GM19372 (cell line): ENCODE data around the gene SYT2.
"Not testable (repeated sequence)": the region's sequence is repeated elsewhere in the genome, so short reads cannot be mapped to it uniquely, and the experiment has no call there.

Source experiments
- ATAC-seq: cut with Tn5 transposase; IDR thresholded peaks from one replicate; pipeline ENCODE4 v1.9.1; 2021; ENCODE audit warnings: mild to moderate bottlenecking, low read depth, moderate library complexity; ENCODE audit not compliant: unreplicated experiment

The SYT2 gene

DNA sequence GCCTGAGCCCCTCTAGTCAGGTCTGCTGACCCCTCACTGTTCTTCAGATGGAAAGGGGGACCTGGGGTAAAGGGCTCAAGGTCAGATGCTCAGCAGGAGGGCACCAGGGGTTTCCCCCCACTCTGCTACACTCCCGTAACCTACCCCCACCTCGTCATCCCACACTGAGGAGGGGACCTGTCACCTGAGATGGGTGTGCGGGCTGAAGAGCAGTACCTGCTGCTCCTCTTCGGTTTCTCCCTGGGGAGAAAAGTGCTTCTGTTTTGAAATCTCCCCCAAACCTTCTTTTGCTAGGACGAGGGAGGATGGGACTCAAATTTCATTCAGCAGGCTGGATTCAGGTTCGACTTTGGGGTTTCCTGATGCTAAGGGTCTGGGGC, 65.2 kb downstream of the SYT2 start:
- no peak for ATAC-seq

DNA sequence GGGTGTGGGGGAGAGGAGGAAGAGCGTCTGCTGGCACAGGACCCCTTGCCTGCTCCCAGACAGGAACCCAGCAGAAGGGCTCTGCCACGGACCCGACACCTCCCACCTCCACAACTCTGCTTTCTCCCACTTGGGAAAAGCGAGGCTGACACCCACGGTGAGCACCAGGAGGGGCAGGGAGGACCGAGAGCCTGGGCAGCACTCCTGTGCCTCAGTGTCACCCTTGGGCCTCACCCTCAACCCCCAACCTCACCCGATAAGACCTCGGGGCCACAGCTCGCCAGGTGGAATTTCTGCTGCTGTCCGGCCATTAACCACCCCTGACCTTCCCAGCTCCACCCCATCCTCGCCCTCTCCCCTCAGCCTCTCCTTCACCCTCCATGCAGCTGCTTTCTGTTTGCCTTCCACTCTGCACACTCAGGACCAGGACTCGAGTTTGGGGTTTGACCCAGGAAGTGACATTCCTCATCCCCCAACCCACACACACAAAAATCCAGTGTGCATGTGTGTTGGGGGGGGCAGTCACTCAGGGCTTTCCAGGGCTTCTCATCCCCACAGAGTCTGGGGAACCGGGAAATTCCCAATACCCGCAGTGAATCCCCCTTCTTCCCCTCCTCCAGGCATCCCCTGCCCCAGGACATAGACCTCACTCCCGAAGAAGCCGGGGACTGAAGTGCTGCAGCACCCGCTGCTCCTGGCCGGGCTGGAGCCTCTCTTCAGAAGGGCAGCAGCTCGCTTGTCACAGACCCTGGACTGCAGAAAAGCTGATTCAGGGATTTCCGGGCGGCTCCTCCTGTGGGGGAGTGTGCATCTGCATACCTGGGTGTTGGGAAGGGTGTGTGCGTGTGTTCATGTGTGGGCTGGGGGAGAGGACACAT, 65.8 kb downstream of the SYT2 start:
- ATAC-seq, result no peak

DNA sequence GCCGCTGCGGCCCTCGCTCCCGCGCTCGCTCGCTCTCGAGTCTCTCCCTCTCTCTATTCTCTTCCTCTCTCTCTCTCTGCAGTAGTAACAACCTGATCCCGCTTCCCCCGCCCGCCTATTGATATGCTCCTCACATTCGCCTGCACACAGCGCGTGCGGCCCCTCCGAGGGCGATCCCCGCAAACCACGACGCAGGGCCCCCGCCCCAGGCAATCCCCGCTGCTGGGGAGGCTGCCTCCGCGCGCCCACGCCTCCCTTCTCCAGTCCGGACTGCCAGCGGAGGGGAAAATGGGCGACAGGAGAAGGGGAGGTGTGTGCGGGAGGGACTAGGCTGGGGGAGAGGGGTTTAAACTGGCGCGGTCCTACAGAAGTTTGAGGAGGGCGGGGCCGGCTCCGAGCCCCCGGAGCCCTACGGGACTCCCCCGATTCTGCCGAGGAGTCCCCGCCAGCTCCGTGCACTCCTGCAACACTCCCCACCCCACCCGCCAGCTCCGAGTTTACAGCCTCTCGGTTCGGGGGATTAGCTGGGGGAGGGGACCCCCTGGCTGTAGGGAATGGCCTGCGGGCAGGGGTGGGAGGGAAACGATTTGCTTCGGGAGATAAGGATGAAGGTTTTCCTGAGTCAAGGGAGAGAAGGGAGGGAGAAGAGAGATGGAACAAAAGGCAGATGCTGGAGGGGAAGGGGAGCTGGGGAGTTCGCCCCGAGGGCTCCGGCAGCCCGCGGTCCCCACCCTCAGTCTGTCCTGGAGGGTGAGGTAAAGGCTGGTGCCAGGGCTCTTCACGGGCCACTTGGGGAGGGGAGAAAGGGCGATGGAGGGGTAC, 66.6 kb downstream of the SYT2 start:
- ATAC-seq, result no peak

DNA sequence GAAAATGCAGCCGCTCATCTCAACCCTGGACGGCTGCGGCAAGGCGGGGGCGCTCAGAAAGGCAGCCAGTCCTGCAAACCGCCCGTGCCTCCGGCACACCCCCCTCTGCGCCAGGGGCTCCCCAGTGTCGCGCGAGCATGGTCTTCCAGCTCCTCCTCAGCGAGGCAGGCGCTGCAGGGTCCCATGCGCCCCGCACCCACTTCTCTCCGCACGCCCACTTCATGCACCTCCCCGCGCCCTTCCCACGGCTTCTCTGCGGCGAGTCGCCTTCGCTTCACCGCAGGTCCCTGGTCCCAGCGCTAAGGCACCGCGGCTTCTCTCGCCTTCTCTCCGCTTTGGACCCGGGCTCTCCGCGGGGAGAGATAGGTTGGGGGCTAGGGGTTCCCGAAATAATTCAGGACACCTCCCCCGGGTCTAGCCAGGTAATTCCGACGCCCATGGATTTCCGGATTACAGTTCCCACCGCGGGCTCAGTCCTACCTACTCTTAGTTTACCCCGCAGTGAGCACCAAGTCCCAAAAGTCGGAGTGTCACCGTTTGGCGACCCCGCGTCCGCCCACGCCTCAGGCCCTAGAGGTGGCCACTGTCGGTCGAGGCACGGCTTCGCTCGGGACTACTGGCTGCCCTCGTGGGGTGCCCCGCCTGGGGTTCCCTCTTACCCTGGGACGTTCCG, 67.5 kb downstream of the SYT2 start:
- ATAC-seq, result no peak

DNA sequence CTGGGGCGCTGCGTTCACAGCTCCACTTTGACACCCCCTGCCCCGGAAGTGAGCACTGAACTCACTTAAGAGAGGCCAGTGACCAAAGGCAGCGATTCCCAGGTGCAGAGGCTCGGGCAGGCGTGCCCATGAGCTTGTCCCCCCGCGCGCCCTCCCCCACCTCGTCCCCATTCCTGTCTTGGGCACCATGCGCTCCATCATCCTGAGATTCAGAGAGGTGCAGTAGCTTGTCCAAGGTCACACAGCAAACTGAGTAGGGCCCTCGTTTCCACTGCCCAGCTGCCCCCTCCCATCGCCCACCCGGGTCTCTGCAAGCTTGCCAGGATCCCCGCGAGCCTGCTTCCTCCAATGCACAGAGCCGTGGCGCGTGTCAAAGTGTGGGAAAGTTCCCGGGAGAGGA, 68.0 kb downstream of the SYT2 start:
- ATAC-seq, result no peak

DNA sequence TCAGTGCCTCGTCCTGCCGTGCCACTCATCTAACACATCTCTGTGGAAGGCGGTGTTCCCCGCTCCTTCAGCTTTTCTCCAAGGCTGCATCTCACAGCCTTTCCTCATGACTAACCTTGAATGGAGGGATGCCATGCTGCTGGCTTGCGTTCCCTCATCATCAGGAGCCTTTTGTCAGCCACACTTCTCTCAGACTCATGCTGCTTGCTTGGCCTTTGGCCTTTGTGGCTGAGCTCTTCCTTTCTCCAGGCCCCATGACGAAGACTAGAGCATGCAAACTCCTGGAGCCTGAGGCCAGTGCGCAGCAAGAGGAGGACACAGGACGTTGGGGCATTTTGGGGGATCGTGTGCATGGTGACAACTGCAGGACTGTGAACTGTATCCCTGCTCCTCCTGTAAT, 70.8 kb downstream of the SYT2 start:
- no peak for ATAC-seq

DNA sequence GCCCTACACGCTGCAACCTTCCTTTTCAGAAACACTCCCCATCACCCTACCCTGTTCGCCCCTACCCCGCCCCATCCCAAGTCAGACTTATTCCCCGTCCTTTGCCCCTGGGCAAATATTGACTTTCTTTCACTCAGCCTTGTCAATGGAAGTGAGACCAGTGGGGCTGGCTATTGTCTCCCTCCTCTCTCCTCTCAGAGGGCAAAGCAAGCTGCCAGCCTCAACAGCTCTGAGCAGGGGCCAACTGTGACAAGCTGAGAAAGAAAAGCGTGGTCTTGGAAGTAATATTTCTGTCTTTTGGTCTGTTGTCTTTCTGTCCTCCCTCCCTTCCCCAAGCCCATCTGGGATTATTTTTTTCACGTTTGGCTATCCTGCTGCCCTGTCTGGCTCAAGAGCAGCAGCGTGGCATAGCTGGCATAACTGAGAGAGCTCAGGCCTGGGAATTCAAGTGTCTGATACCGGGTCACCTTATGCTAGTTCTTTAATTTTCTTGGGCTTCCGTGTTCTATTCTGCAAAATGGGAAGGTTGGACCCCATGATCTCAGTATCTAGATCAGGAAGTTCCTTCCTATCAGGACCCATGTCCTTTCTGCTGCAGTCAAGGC, 71.5 kb downstream of the SYT2 start:
- not testable (repeated sequence) for ATAC-seq

DNA sequence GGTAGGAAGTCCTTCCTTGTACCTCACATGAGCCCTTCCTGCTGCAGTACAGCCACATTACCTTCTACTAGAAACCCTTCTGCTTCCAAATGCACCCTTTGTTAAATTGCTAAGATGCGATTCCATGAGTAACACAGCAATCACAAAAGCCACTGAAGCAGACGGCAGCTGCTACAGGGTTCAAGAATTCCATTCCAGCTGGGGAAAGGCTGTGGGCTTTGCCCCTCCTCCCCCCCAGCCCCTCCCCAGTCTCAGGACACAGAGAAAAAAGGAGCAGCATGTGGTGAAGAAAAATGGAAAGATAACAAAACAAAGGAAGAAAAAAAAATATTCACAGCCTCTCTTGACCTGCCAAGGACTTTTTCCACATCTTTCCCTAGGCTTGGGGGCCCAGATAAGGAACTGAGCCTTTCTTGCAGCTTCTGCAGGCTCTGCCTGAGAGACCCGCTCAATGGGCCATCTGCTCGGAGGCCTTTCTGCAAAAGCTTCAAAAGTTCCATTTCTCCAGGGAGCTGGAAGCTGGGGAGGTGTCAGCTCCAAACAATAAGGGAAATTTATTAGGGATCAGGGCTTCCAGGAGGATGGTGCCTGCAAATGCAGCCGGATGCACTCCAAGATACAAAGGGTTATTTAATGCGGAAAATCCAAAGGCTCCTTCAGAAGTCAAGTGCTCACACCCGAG, 72.1 kb downstream of the SYT2 start:
- ATAC-seq, result no peak

DNA sequence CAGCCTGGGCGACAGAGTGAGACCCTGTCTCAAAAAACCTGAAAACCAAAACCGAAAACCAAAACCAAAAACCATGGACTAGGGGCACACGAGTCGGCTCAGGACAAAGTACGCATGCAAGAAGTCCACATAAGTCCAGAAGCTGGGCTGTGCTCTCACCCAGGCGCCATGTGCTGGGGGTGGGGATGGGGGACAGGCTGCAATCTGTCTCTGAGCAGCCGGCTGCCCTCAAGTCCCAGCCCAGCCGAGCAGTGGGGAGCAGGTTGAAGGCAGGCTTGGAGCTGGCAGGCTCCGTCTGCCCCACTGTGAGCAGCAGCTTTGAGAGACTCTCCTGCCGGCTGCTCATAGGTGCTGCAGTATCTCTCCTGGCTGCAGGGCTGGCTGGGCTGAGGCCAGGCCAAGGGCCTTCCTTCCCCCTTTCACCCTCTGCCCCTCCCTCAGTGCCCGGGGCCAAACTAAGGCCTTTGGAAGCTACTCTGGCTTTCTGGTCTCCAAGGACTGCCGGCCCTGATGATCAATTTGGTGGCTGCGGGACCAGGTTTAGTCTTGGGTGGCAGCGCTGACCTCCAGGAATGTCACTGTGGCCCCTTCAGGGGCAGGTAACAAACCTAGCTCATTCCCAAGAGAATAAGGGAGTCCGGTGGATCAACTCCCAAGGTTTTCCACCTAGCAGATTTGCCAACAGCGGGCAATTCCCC, 72.8 kb downstream of the SYT2 start:
- not testable (repeated sequence) for ATAC-seq

DNA sequence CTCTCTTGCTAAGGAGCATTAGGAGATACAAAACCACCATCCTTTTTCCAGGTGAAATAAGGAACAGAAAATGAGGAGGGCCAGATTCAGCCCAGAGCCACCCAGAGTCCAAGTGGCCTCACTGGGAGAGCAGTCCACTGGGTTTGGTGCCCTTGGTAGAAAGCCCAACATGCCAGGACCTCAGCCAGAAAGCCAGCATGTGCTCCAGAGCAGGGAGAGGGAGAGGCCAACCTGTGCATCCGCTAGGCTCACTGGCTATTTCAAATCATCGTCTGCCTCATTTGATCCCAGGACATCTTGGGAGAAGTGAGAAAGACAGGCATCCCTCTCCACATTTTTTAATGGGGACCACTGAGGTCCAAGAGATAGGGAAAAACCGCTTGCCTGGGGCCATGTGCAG, 74.1 kb downstream of the SYT2 start:
- ATAC-seq, result not testable (repeated sequence)

DNA sequence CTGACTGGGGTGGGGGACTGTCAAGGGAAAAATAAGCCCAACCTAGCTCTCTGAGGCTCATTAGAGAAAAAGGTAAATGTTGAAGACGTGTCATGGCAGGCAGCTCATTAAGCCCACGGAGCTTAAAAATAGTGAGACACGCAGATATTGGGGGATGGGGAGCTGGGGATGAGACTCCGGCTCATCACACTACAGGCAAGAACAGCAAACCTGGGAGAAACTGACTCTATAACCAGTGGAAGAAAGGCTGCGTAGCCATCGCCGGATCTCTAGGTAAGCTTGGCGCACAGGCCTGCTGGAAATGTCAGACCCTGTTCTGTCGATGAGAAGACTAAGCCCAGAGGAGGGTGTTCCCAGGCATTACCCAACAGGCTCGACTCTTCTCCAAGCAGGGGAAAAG, 78.0 kb downstream of the SYT2 start:
- ATAC-seq, result no peak

DNA sequence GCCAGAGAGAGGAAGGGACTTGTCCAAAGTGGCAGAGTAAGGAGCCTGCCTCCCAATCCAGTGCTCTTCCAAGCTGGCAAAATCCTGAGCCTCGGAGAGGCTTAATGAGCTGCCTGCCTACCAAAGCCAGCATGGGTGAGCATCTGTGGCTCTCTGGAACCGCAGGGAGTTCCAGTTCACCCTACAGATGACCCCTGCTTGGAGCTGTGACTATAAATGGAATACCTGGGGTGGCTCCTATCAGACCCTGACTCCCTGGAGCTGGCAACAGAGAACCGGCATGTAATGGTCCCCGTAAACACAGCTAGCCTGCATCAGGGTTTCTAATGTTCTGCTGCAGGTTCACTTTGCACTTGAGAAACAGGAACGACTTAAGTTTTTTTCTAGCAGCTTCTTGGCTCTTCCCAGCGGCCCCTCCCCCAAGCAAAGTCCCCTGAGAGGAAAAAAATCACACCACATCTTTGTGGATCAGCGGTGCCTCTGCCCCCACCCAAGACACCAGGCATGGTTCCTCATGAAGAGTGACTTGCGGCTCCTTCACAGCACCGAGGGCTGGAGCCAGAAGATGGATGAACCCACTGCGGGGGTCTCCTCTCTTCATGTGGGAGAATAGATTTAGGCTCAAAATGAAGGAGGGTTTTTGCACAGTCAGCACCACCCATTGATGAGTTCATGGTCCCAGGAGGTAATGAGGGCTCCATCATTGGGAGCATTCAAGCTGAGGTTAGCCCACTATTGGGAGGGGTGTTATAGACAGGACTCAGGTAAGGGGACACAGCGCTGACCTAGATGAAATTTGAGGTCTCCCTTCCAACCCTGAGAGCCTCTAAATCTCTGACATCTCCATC, 79.0 kb downstream of the SYT2 start:
- ATAC-seq, result no peak

DNA sequence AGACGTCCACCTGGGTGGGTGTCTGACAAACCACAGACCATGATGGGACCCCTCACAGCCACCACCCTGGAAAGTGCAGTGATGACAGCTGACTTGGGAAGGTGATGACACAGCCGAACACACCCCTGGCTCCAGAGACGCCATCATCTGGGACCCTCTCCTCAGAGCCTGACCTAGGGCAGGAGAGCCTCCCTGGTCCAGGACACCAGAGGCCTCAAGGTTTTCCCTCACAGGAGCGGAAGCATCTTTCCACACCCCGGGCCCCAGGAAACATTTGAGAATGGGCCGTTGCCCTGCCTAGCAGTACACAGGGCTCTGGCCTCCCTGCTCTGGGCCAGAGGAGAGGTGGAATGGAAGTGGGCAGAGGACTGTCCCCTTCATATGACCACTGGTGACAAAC, 79.7 kb downstream of the SYT2 start:
- no peak for ATAC-seq

DNA sequence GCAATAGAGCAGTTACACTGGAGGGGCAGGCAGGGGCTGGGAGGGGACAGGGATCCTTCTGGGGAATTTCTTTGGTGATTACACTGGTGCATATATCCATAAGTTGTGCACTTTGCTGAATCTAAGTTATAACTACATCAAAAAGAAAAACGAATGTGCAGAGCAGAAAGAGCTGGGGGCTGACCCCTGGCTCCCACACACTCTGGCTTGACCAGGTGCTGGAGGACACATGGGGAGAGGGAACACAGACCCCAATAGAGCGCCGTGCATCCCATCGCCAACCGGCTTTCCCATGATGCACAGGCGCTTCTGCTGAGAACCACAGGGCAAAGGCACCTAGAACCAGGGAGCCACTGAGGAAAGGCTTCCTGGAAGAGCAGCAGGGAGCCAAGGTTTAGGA, 80.2 kb downstream of the SYT2 start:
- not testable (repeated sequence) for ATAC-seq

DNA sequence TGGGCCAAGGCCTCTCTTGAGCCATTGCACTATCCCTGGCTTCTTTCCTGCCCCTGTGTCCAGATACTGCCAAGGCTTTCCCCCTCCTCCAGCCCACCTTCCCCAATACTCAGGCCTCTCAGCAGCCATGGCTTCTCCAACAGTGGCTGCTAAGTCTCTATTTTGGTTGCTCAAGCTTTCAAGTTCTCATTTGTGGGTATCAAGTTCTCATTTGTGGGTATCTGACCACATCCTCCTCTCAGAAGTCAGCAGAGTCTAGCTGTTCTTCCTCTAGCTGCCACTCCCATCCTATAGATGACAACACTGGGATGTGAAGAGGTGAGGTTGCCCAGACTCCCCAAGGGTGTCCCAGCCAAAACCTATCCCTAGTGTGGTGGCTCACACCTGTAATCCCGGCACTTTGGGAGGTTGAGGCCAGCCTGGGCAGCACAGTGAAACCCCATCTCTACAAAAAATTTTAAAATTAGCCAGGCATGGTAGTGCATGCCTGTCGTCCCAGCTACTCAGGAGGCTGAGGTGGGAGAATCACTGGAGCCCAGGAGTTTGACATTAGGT, 80.9 kb downstream of the SYT2 start:
- ATAC-seq, result peak; percentile 76

DNA sequence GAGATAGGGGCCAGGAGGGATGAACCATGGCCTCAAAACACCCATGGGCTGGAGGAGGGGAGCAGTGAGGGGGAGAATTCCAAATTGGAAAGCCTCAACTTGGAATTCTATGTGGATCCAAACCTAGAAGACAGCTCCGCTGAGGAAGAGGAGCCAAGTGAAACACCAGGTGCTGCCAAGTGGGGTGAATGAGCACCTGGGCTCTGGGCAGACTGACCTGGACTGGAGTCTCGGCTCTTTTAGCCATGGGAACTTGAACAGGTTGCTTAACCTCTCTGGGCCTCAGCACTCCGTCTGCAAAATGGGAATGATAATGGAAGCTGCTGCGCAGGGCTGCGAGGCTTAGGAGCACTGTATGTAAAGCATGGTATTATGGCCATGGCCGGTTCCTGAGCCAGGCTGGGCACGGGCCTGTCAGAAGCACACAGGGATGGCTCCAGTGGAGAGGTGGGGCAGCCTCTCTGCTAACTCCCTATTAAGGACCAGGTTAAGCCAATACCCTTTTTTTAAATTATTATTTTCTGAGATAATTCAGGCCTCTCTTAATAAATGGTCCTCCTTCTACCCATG, 81.5 kb downstream of the SYT2 start:
- ATAC-seq, result no peak

DNA sequence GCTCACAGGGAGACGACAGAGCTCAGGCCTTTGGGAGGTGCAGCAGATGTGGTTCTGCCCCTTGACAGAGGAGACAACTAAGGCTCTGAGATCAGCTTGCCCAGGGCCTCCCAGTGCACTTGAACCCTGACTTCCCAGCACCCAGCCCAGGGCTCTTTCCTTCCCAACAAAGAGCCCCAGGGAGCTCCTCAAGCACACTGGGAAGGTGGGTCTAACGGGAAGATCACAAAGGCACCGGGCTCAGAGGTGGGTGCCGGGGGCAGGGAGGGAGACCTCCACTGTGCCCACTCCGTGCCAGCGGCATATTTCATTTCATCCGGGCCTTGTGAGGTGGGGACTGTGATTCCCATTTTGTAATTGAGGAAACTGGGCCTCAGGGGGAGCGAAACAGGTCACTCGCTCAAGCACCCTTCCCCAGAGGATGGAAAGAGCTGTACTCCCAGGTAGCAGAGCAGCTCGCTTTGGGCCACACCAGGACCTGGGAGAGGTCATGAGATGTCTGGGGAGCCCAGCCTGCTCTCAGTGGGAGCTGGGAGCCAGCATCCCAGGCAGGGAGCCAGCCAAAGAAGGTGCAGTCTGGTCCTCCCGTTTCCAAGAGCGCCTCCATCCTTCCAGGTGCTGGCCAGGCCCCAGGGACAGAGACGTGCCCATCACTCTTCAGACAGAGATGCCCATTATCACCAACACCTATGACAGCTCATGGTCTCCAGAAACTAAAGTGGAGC, 82.3 kb downstream of the SYT2 start:
- ATAC-seq, result no peak
